Panc1 (cell line): ENCODE data around the gene ATRNL1.

Experiments
- CTCF ChIP-seq: fragments of 450-650 bp; IDR thresholded peaks from 2 replicates; pipeline ENCODE4 v1.5.1; 2017; ENCODE audit warnings: mild to moderate bottlenecking
- POLR2AphosphoS5 ChIP-seq: IDR thresholded peaks from 2 replicates; pipeline ENCODE4 v1.6.1; 2012; ENCODE audit warnings: mild to moderate bottlenecking, low read depth, low read length, moderate library complexity
- REST ChIP-seq, 2 experiments: IDR thresholded peaks; 2 replicates each; pipeline ENCODE4 v1.6.1; 2011 to 2012; ENCODE audit warnings: low read depth in 2 of 2, control low read depth in 1 of 2, low read length in 1 of 2, mild to moderate bottlenecking in 1 of 2, moderate library complexity in 1 of 2; ENCODE audit not compliant: insufficient read depth in 1 of 2
- SIN3A ChIP-seq: IDR thresholded peaks from 2 replicates; pipeline ENCODE4 v1.6.1; 2012; ENCODE audit warnings: low read depth, mild to moderate bottlenecking, low read length, moderate library complexity, borderline replicate concordance; ENCODE audit not compliant: insufficient read depth

GRCh38 chr10:115883372-115883771 is 790.2 kb downstream of the ATRNL1 start:
- TF ChIP-seq CTCF: no peak
- no peak for TF ChIP-seq SIN3A
- TF ChIP-seq POLR2AphosphoS5: no peak
- TF ChIP-seq REST (IDR thresholded peaks at IDR 0.05; ENCODE audit: insufficient read depth in 1 of 2, low read depth in 2 of 2, low read length in 1 of 2): no peak
